Neural progenitor cell (in vitro differentiated cells): ENCODE measurements around the gene FGF23. TPM values are rescaled to one million over a fixed set of nuclear protein-coding genes. Genes with fewer than 3 reads are reported as not detected.

ENCODE experiments used
- DNase-seq: peaks from one replicate; pipeline ENCODE4 v3.0.0-alpha.2; 2016; ENCODE audit warnings: low spot score
- H2AFZ ChIP-seq: fragments of 200-600 bp; sonication (generic); replicated peaks from 2 replicates; pipeline ENCODE4 v1.6.1; 2016; ENCODE audit warnings: antibody characterized with exemption
- H3F3A ChIP-seq: fragments of 200-600 bp; sonication (generic); 2 replicates; pipeline ENCODE4 v1.6.1; 2016; ENCODE audit warnings: antibody characterized with exemption, low read depth
- H3K27ac ChIP-seq: fragments of 200-600 bp; sonication (generic); 2 replicates; pipeline ENCODE4 v1.5.1; 2016; ENCODE audit warnings: mild to moderate bottlenecking
- H3K27me3 ChIP-seq: fragments of 200-600 bp; sonication (generic); 2 replicates; pipeline ENCODE4 v1.6.1; 2016; ENCODE audit warnings: mild to moderate bottlenecking, moderate library complexity
- H3K36me3 ChIP-seq: fragments of 200-600 bp; sonication (generic); 2 replicates; pipeline ENCODE4 v1.5.1; 2016
- H3K4me1 ChIP-seq: fragments of 200-600 bp; sonication (generic); 2 replicates; pipeline ENCODE4 v1.6.1; 2016; ENCODE audit warnings: mixed run types
- H3K4me2 ChIP-seq: fragments of 200-600 bp; sonication (generic); 2 replicates; pipeline ENCODE4 v1.6.1; 2016
- H3K4me3 ChIP-seq: fragments of 200-600 bp; sonication (generic); 2 replicates; pipeline ENCODE4 v1.5.1; 2016
- H3K79me2 ChIP-seq: fragments of 200-600 bp; sonication (generic); 2 replicates; pipeline ENCODE4 v1.6.1; 2016; ENCODE audit warnings: low read depth
- H3K9ac ChIP-seq: fragments of 200-600 bp; sonication (generic); 2 replicates; pipeline ENCODE4 v1.6.1; 2016
- H3K9me3 ChIP-seq: fragments of 200-600 bp; sonication (generic); 2 replicates; pipeline ENCODE4 v1.5.1; 2016; ENCODE audit warnings: low read depth
- H4K20me1 ChIP-seq: fragments of 200-600 bp; sonication (generic); 2 replicates; pipeline ENCODE4 v1.6.1; 2016; ENCODE audit warnings: low read depth
- H3K27ac Mint-ChIP-seq: 3 replicates; pipeline ENCODE4 v1.8.0; 2021; ENCODE audit warnings: mixed read lengths
- H3K27me3 Mint-ChIP-seq: 2 replicates; pipeline ENCODE4 v1.8.0; 2022; ENCODE audit warnings: low read depth, mild to moderate bottlenecking, inconsistent platforms, moderate library complexity, mixed read lengths; ENCODE audit not compliant: insufficient read depth
- H3K36me3 Mint-ChIP-seq: 3 replicates; pipeline ENCODE4 v1.8.0; 2021; ENCODE audit warnings: mixed read lengths
- H3K4me1 Mint-ChIP-seq: 3 replicates; pipeline ENCODE4 v1.8.0; 2021; ENCODE audit warnings: mixed read lengths
- H3K4me3 Mint-ChIP-seq: 3 replicates; pipeline ENCODE4 v1.8.0; 2021; ENCODE audit warnings: mild to moderate bottlenecking, moderate library complexity, mixed read lengths
- H3K9me3 Mint-ChIP-seq: 3 replicates; pipeline ENCODE4 v1.8.0; 2020; ENCODE audit warnings: mixed read lengths
- CTCF ChIP-seq: fragments of 200-600 bp; sonication (generic); IDR thresholded peaks from 2 replicates; pipeline ENCODE4 v1.5.1; 2017; ENCODE audit warnings: antibody characterized with exemption, mild to moderate bottlenecking
- EZH2 ChIP-seq: fragments of 200-600 bp; sonication (generic); IDR thresholded peaks from 2 replicates; pipeline ENCODE4 v1.6.1; 2017; ENCODE audit warnings: antibody characterized with exemption, mild to moderate bottlenecking, moderate library complexity
- EZH2phosphoT487 ChIP-seq: fragments of 200-600 bp; sonication (generic); IDR thresholded peaks from 2 replicates; pipeline ENCODE4 v1.6.1; 2017; ENCODE audit warnings: antibody characterized with exemption
- total RNA-seq: library from RNA; depleted of rRNA; stranded (reverse); fragments of >200 nt; gene quantifications from 2 replicates; pipeline ENCODE4 v1.2.3, GENCODE V29; 2015; ENCODE audit warnings: low replicate concordance

Gene FGF23
- total RNA-seq, 1 donor from 2014 or later = 0.58 TPM

GRCh38 chr12:4331842-4332241 lies 47.7 kb downstream of the FGF23 start:
- Histone ChIP-seq H3K27ac (no peak overlapping the region), H3F3A (no peaks in the 10 kb centered on the region), H3K9ac (no peak overlapping the region), H2AFZ (no peak overlapping the region), H3K4me1 (no peaks in the 10 kb centered on the region), H3K27me3 (no peaks in the 10 kb centered on the region), H4K20me1 (no peaks in the 10 kb centered on the region), H3K79me2 (peaks cover 50% of the 10 kb centered on the region), H3K4me2 (no peak overlapping the region), H3K4me3 (no peak overlapping the region), H3K9me3 (no peaks in the 10 kb centered on the region), H3K36me3 (peaks cover 14% of the 10 kb centered on the region)
- DNase-seq = no peak
- Mint-ChIP-seq H3K9me3 (no peaks in the 10 kb centered on the region), H3K27ac (no peak overlapping the region), H3K4me1 (peaks cover 4% of the 10 kb centered on the region), H3K36me3 (peaks cover 20% of the 10 kb centered on the region), H3K27me3 (no peaks in the 10 kb centered on the region), H3K4me3 (no peak overlapping the region)
- TF ChIP-seq EZH2 (no peak), CTCF (no peak), EZH2phosphoT487 (no peak)

- no peaks in the 10 kb centered on the region for H3K27me3 ChIP-seq
- Mint-ChIP-seq H3K9me3 (no peaks in the 10 kb centered on the region), H3K4me1 (peaks cover 4% of the 10 kb centered on the region), H3K27ac (no peak overlapping the region), H3K36me3 (peaks cover 14% of the 10 kb centered on the region), H3K4me3 (no peak overlapping the region), H3K27me3 (no peaks in the 10 kb centered on the region)
- no peak overlapping the region for H2AFZ ChIP-seq
- DNase-seq = no peak
- no peak overlapping the region for H3K27ac ChIP-seq
- H3K4me3 ChIP-seq = no peak overlapping the region
- H3F3A ChIP-seq = no peaks in the 10 kb centered on the region
- H3K4me1 ChIP-seq = no peaks in the 10 kb centered on the region
- peaks cover 56% of the 10 kb centered on the region for H3K79me2 ChIP-seq
- peaks cover 9% of the 10 kb centered on the region for H3K36me3 ChIP-seq
- no peaks in the 10 kb centered on the region for H4K20me1 ChIP-seq
- no peak overlapping the region for H3K9ac ChIP-seq
- H3K4me2 ChIP-seq = no peak overlapping the region
- TF ChIP-seq EZH2 (no peak), CTCF (no peak), EZH2phosphoT487 (no peak)
- H3K9me3 ChIP-seq = no peaks in the 10 kb centered on the region
These were observed 48.3 kb downstream of the FGF23 start for GRCh38 chr12:4331221-4331620.

GRCh38 chr12:4330203-4330602 lies 49.3 kb downstream of the FGF23 start:
- Histone ChIP-seq H3K27ac (no peak overlapping the region), H2AFZ (no peak overlapping the region), H3K36me3 (peaks cover 9% of the 10 kb centered on the region), H4K20me1 (no peaks in the 10 kb centered on the region), H3K4me3 (no peak overlapping the region), H3K9me3 (no peaks in the 10 kb centered on the region), H3K79me2 (peaks cover 66% of the 10 kb centered on the region), H3K4me2 (no peak overlapping the region), H3F3A (no peaks in the 10 kb centered on the region), H3K27me3 (no peaks in the 10 kb centered on the region), H3K9ac (no peak overlapping the region), H3K4me1 (no peaks in the 10 kb centered on the region)
- H3K4me1 Mint-ChIP-seq = peaks cover 4% of the 10 kb centered on the region
- no peaks in the 10 kb centered on the region for H3K9me3 Mint-ChIP-seq
- H3K27ac Mint-ChIP-seq = no peak overlapping the region
- no peaks in the 10 kb centered on the region for H3K27me3 Mint-ChIP-seq
- no peak overlapping the region for H3K4me3 Mint-ChIP-seq
- TF ChIP-seq CTCF (no peak), EZH2 (no peak), EZH2phosphoT487 (no peak)
- H3K36me3 Mint-ChIP-seq = peaks cover 14% of the 10 kb centered on the region
- no peak for DNase-seq
